K562 (cell line): ENCODE measurements around the gene METAP1D.

Experiments used
- CHD1 ChIP-seq: fragments of 200-600 bp; sonication (generic); IDR thresholded peaks from one replicate; pipeline ENCODE4 v1.6.1; 2012; ENCODE audit warnings: mild to moderate bottlenecking, moderate library complexity, low read length, inconsistent platforms
- ZBTB1 ChIP-seq: sonication (generic); formaldehyde crosslinking; IDR thresholded peaks from 2 replicates; pipeline ENCODE4 v1.8.1; 2023; ENCODE audit warnings: missing genetic modification reagents, low read depth, mild to moderate bottlenecking, borderline replicate concordance
- TF ChIP-seq, protein P1 (sequence below): sonication (generic); formaldehyde crosslinking; IDR thresholded peaks from 2 replicates; pipeline ENCODE4 v1.5.0; 2020; ENCODE audit warnings: missing genetic modification reagents
- TF ChIP-seq, protein P2 (sequence below), 3 experiments: IDR thresholded peaks in 2 of 3; conservative IDR thresholded peaks in 1 of 3; 2 replicates each; pipeline ENCODE4 v1.5.1; 2011 to 2012; ENCODE audit warnings: low read length in 3 of 3, mild to moderate bottlenecking in 3 of 3, control low read depth in 2 of 3, improper control_type of control experiment in 1 of 3, inconsistent platforms in 1 of 3, low read depth in 1 of 3, mixed read lengths in 1 of 3, moderate library complexity in 1 of 3; ENCODE audit not compliant: insufficient read depth in 2 of 3

DNA sequence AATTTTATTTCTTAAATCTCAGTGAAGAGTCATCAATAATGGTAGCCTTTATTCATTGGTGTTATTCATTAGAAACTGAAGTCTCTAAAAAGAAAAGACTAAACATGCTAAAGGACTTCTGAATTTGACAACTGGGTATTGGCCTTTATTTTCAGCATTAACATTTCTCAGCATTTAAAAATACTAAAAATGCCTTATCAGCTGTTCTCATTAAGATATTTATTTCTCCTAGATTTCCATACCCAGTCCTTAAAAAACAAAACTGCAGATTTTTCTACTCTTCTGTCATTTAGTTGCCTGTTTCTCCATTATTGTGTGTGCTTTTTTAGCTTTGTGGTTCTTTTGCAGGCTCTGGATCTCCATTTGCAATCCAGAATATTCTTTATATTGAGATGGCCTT lies 31.2 kb upstream of the METAP1D start:
- TF ChIP-seq ZBTB1 (CRISPR knock-in tag): no peak
- TF ChIP-seq, protein P1, sequence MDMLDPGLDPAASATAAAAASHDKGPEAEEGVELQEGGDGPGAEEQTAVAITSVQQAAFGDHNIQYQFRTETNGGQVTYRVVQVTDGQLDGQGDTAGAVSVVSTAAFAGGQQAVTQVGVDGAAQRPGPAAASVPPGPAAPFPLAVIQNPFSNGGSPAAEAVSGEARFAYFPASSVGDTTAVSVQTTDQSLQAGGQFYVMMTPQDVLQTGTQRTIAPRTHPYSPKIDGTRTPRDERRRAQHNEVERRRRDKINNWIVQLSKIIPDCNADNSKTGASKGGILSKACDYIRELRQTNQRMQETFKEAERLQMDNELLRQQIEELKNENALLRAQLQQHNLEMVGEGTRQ (CRISPR knock-in tag): no peak
- TF ChIP-seq, protein P2, sequence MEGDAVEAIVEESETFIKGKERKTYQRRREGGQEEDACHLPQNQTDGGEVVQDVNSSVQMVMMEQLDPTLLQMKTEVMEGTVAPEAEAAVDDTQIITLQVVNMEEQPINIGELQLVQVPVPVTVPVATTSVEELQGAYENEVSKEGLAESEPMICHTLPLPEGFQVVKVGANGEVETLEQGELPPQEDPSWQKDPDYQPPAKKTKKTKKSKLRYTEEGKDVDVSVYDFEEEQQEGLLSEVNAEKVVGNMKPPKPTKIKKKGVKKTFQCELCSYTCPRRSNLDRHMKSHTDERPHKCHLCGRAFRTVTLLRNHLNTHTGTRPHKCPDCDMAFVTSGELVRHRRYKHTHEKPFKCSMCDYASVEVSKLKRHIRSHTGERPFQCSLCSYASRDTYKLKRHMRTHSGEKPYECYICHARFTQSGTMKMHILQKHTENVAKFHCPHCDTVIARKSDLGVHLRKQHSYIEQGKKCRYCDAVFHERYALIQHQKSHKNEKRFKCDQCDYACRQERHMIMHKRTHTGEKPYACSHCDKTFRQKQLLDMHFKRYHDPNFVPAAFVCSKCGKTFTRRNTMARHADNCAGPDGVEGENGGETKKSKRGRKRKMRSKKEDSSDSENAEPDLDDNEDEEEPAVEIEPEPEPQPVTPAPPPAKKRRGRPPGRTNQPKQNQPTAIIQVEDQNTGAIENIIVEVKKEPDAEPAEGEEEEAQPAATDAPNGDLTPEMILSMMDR (IDR thresholded peaks at IDR 0.05 in 2 of 3, conservative IDR thresholded peaks at IDR 0.05 in 1 of 3; ENCODE audit: insufficient read depth in 2 of 3, low read depth in 1 of 3, low read length in 3 of 3): no peak
- no peak for TF ChIP-seq CHD1
